Measurements from ENCODE around the gene TNIK.

Gene TNIK

DNA sequence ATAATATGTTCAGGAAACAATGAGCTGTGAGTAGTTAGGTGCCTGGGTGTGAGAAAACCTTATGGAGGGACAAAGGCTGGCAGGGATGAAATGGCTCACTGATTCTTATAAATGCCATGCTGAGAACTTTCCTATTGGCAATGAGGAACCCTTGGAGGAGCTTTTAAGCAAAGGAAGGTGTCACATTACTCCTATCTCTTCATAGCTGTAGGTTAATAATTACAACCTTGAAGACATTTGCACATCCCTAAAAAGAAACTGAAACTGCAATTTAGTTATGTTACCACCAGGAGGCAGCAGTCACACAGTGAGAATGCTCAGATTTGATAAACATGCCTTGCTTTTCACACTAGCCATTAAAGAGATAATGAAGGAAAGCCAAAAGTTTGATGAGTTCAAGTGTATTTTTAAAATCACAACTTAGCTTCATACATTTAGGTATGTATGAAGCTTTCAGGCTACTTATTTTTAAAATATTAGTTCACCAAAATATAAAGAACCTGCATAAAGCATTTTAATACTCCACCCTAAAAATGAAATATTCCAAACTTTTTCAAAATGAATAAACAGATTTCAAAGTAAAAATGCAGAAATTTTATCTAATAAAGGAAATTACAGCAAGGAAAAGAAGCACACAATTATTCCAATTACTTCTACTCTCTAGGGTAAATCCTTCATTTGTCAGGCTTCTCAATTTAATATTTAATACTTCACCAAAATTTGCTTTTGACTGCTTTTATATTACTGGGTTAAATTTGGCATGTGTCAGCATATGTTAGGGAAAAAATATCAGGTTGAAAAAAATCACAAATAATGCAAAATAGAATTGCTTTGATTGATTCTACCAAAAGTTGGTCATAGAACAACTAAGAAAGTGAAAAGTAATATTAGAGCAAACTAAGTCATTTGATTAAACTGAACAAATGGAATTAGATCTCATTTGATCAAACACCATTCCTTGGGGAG lies 296.8 kb downstream of the TNIK start:
- DNase-seq (ENCODE audit: low spot score): peak; percentile 24

GRCh38 chr3:171160325-171160724 lies 299.9 kb downstream of the TNIK start:
- no peak for DNase-seq (ENCODE audit: low spot score)

DNA sequence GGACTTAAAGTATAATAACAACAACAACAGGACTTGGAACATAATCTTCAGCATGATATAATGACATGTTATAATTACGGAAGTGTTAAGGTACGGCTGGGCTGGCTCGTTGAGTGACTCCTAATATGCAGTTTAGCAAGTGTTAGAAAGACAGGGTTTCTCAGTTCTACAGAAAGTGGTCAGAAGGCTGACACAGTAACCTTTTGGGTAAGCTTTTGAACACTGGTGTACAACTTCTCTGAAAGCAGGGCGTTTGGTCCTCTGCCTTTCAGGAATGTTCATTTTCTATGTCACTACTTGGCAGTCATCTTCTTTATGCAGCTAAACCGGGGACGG lies 300.4 kb downstream of the TNIK start:
- DNase-seq (ENCODE audit: low spot score): no peak

GRCh38 chr3:171159024-171159821 lies 301.0 kb downstream of the TNIK start:
- DNase-seq (ENCODE audit: low spot score): no peak

- DNase-seq (ENCODE audit: low spot score): no peak
Measured at GRCh38 chr3:171157980-171158379, 302.2 kb downstream of the TNIK start.

DNA sequence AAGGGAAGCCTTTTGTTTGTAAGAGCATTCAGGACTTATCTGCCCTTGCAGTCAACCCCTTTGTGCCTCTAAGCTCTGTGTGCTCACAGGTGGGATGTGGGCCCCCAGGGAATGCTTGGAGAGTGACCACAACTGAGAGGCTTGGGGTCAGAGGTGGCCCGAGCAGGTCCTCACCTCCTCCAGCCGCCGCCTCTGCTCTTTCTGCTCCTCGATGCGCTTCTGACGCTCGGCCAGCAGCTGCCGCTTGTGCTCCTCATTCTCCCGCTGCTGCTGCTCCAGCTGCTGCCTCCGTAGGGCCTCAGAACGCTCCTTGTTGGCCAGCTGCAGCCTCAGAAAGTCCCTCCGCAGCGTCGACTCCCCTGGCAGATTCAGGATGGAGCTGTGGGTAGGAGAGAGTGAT lies 302.9 kb downstream of the TNIK start:
- no peak for DNase-seq (ENCODE audit: low spot score)

- DNase-seq (ENCODE audit: low spot score): no peak
Measured at GRCh38 chr3:171156401-171157010, 303.7 kb downstream of the TNIK start.

- no peak for DNase-seq (ENCODE audit: low spot score)
Measured at GRCh38 chr3:171155122-171155700, 305.0 kb downstream of the TNIK start.

DNA sequence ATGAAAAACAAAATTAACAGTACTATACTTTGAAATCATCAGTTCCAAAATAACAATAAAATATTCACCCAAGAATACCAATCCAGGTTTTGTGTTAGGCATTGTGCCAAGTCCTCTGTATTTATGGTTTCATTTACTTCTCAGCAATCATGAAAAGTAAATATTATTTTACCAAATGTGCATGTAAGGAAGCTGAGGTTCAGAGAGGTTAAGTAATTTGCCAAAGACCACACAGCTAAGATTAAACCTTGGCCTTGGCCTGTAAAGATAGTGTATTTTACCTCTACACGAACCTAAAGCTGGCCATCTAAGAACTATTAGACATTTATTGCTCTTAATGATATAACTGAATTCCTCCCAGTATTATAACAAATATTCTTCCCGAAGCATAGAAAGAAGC lies 309.3 kb downstream of the TNIK start:
- no peak for DNase-seq (ENCODE audit: low spot score)

DNA sequence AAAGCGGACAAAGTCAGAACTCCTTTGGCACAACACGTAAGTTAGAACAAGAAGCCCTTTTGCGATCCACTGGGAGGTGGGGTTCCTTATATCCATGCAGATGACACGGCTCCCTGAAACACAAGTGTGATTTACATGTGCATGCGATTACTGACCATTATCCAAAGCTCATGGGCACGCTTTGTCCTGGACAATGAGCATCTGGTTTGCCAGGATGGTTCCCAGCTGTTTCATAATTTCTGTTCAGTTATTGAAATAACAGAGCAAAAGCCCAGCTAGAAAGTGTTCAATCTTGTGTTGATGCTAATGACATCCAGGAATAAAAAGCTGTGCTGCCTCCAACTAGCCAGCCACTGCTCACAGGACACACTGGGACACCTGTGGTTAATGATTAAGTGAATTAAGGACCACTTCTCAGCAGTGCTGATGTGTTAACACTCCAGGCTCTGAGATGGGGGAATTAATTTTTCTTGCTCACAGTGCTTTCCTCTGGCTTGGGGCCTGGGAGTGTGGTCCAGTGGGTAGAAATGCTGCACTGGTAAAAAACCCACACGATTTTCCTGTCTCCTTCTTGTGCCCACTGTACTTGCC lies 310.6 kb downstream of the TNIK start:
- DNase-seq (ENCODE audit: low spot score): no peak

DNA sequence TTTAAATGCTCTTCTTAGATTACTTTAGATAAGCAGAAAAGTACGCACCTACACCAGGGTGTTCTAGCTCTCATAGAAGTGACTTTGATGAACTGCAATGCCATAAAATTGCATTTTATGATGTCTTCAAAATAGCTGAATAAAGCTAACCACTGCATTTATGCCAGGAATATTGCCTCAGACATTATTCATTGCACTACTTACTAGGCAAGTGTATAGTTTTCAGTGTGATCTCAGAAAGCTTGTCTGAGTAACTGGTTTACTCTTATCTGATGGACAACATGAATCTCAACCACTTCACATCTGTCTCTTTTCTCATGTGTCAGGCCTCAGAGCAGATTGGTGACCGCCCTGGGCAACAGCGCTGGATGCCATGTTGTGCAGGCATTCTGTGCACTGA lies 314.4 kb downstream of the TNIK start:
- no peak for DNase-seq (ENCODE audit: low spot score)

GRCh38 chr3:171142985-171143384 lies 317.2 kb downstream of the TNIK start:
- DNase-seq (ENCODE audit: low spot score): no peak

GRCh38 chr3:171140246-171140645 lies 320.0 kb downstream of the TNIK start:
- DNase-seq (ENCODE audit: low spot score): no peak

DNA sequence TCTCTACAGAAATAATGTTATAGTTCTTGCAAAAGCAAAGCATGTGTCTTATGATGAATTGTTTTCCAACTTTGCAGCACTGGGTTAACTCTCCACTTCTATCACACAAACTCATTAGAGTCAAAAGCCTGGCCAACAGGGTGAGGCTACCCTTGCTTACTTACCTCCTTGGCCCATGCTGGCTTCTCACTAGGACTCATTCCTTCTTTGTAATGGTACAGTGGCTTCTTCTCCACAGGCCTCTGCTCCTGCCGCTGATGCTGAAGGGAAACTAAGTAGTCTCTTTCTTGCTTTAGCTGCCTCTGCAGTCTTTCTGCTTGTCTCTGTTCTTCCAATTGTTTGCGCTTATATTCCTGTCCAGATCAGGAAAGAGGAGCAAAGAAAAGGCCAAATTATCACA lies 322.2 kb downstream of the TNIK start:
- no peak for DNase-seq (ENCODE audit: low spot score)

DNA sequence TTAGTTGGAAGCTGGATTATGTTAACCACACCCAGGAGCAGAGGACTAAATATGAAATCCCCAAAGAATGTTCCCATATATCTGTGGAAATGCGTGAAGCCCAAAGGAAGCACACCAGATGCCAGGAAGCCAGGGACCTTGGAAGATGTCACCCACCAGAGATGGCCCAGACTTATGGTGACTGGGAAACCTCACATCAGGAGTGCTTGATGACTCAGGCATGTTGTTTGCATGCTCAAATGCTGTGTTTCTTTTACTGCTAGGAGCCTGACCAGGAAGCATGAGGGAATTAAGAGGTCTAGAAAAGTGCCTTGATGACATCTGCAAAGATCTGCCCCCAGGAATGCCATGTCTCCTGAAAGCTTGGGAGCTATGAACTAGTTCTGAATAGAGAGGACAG lies 324.7 kb downstream of the TNIK start:
- no peak for DNase-seq (ENCODE audit: low spot score)

DNA sequence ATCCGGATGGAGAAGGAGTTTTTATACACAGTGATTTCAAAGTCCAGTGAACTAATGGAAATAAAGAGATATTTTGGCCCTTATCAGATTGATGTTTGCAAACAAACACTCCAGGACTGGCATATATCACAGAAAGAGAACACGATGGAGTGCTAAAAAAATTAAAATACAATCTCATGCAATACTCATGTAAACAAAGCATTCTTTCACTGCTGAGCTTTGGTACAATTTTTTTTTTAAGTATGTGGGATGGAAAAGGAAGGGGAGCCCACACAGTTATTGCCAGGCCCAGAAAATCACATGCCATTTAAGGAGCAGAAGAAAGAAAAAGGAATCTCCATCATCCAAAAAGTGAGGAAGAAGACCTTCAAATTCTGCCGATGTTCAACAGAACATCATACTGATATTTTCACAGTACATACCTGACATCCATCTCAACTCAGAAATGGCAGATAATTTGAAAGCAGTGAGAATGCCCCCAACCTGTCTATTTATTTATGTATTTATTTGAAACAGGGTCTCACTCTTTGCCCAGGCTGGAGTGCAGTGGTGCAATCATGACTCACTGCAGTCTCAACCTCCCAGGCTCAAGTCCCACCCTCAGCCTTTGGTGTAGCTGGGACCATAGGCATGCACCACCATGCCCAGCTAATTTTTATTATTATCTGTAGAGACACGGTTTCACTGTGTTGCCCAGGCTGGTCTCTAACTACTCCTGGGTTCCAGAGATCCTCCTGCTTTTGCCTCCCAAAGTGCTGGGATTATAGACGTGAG lies 326.2 kb downstream of the TNIK start:
- DNase-seq (ENCODE audit: low spot score): no peak

GRCh38 chr3:171133337-171133736 lies 326.9 kb downstream of the TNIK start:
- no peak for DNase-seq (ENCODE audit: low spot score)

DNA sequence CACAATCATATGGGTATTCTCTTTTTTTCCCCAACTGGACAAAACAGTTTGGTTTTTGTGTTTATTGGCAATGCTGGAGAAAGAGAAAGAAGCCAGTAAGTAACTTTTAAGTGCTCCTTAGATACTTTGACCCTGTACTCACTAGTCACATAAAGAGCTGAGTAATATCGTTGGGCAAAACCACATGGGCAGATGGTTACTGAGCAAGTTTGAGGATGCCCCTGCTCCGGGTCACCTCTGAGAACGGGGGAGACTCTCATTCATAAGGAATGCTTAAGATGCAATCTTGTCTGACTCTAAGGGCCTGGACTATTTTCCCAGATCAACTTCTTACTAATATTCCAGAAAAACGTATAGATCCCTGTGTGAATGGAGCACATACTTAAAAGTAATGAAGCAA lies 327.3 kb downstream of the TNIK start:
- DNase-seq (ENCODE audit: low spot score): no peak

DNA sequence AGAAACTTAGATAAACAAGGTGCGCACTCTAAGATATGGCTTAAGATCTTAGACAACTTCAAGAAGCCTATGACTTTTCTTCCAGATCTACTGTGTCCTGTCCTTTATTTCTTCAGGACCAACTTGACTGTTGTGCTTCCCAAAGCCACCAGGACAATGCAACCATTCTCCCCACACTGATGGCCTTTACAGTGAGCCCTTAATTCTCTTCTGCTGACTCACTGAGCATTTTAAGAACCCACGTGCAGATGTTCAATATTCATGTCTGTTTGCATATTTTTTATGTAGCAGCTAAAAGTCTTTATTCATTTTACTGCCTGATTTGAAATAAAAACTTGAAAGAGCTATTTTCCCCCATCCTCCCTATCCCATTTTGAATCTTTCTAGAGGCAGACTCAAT lies 330.4 kb downstream of the TNIK start:
- no peak for DNase-seq (ENCODE audit: low spot score)

- DNase-seq (ENCODE audit: low spot score): no peak
Measured at GRCh38 chr3:171127611-171128010, 332.6 kb downstream of the TNIK start.

DNA sequence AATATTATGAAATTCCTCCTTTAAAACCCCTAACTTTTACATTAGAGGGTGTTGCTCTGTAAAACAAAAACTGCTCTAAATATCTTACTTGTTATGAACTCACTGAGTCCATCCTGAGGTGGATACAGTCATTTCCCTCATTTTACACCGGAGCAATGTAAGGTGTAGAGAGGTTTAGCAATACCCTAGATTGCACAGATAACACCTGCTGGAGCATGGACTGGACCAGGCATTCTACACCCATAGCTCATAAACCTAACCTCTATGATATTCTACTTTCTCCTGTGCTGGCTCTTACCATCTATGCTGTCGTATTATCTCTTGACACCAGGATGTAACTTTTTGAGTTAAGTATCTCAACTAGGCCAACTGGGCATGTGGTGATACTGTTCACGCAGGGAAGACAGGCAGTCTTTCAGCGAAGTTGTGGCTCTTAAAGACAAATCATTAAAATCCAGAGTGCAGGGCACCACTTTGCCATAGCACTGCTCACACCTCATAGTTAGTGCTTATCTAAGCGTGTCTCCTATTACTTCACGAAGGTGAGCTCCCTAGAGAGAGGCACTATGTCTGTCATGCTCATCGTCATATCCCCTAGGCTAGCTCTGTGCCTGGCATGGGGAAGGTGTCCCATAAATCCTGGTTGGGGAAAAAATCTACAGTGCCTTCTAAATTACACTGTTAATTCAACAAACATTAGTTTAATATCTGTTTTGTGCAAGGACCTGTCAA lies 333.6 kb downstream of the TNIK start:
- no peak for DNase-seq (ENCODE audit: low spot score)
